Measurements from ENCODE around the gene AFAP1.

AFAP1 gene

GRCh38 chr4:7758476-7758875, 181.2 kb downstream of the AFAP1 start:
- TF ChIP-seq GATA3 (IDR thresholded peaks at IDR 0.05; ENCODE audit: low read depth, low read length) (no peak), GATA2 (IDR thresholded peaks at IDR 0.05; ENCODE audit: low read depth, low read length) (no peak)

- TF ChIP-seq GATA3 (IDR thresholded peaks at IDR 0.05; ENCODE audit: low read depth, low read length) (no peak), GATA2 (IDR thresholded peaks at IDR 0.05; ENCODE audit: low read depth, low read length) (no peak)
Measured at GRCh38 chr4:7757501-7758471, 181.9 kb downstream of the AFAP1 start.

GRCh38 chr4:7756561-7757355, 182.9 kb downstream of the AFAP1 start:
- no peak for TF ChIP-seq GATA3 (IDR thresholded peaks at IDR 0.05; ENCODE audit: low read depth, low read length)

- no peak for TF ChIP-seq GATA3 (IDR thresholded peaks at IDR 0.05; ENCODE audit: low read depth, low read length)
- no peak for TF ChIP-seq GATA2 (IDR thresholded peaks at IDR 0.05; ENCODE audit: low read depth, low read length)
Measured at GRCh38 chr4:7756071-7756470, 183.6 kb downstream of the AFAP1 start.

- no peak for TF ChIP-seq GATA3 (IDR thresholded peaks at IDR 0.05; ENCODE audit: low read depth, low read length)
- TF ChIP-seq GATA2 (IDR thresholded peaks at IDR 0.05; ENCODE audit: low read depth, low read length): no peak
Measured at GRCh38 chr4:7755561-7755960, 184.1 kb downstream of the AFAP1 start.

GRCh38 chr4:7754565-7755262, 184.9 kb downstream of the AFAP1 start:
- TF ChIP-seq GATA3 (IDR thresholded peaks at IDR 0.05; ENCODE audit: low read depth, low read length) (no peak), GATA2 (IDR thresholded peaks at IDR 0.05; ENCODE audit: low read depth, low read length) (no peak)

- TF ChIP-seq GATA2 (IDR thresholded peaks at IDR 0.05; ENCODE audit: low read depth, low read length): no peak
- TF ChIP-seq GATA3 (IDR thresholded peaks at IDR 0.05; ENCODE audit: low read depth, low read length): no peak
Measured at GRCh38 chr4:7753931-7754465, 185.7 kb downstream of the AFAP1 start.

- TF ChIP-seq GATA3 (IDR thresholded peaks at IDR 0.05; ENCODE audit: low read depth, low read length) (no peak), GATA2 (IDR thresholded peaks at IDR 0.05; ENCODE audit: low read depth, low read length) (no peak)
Measured at GRCh38 chr4:7753271-7753670, 186.4 kb downstream of the AFAP1 start.

- TF ChIP-seq GATA3 (IDR thresholded peaks at IDR 0.05; ENCODE audit: low read depth, low read length) (no peak), GATA2 (IDR thresholded peaks at IDR 0.05; ENCODE audit: low read depth, low read length) (no peak)
Measured at GRCh38 chr4:7752649-7753048, 187.0 kb downstream of the AFAP1 start.

GRCh38 chr4:7750972-7751371, 188.7 kb downstream of the AFAP1 start:
- no peak for TF ChIP-seq GATA2 (IDR thresholded peaks at IDR 0.05; ENCODE audit: low read depth, low read length)
- TF ChIP-seq GATA3 (IDR thresholded peaks at IDR 0.05; ENCODE audit: low read depth, low read length): no peak

- TF ChIP-seq GATA3 (IDR thresholded peaks at IDR 0.05; ENCODE audit: low read depth, low read length): no peak
- no peak for TF ChIP-seq GATA2 (IDR thresholded peaks at IDR 0.05; ENCODE audit: low read depth, low read length)
Measured at GRCh38 chr4:7750523-7750922, 189.1 kb downstream of the AFAP1 start.

- TF ChIP-seq GATA3 (IDR thresholded peaks at IDR 0.05; ENCODE audit: low read depth, low read length) (no peak), GATA2 (IDR thresholded peaks at IDR 0.05; ENCODE audit: low read depth, low read length) (no peak)
Measured at GRCh38 chr4:7747566-7747965, 192.1 kb downstream of the AFAP1 start.

- TF ChIP-seq GATA2 (IDR thresholded peaks at IDR 0.05; ENCODE audit: low read depth, low read length) (no peak), GATA3 (IDR thresholded peaks at IDR 0.05; ENCODE audit: low read depth, low read length) (no peak)
Measured at GRCh38 chr4:7747062-7747385, 192.6 kb downstream of the AFAP1 start.

Data from SH-SY5Y (cell line).